GM19397 (cell line): Measurements from ENCODE around the gene RPL15.
"Not testable (repeated sequence)": the region's sequence is repeated elsewhere in the genome, so short reads cannot be mapped to it uniquely, and the experiment has no call there.

Source experiments
- ATAC-seq: cut with Tn5 transposase; IDR thresholded peaks from one replicate; pipeline ENCODE4 v1.9.1; 2021; ENCODE audit warnings: mild to moderate bottlenecking, moderate library complexity; ENCODE audit not compliant: unreplicated experiment

Gene RPL15

GRCh38 chr3:23889386-23889785 lies 27.5 kb upstream of the RPL15 start:
- no peak for ATAC-seq

- ATAC-seq: no peak
These were observed 27.0 kb upstream of the RPL15 start for GRCh38 chr3:23889950-23890349.

GRCh38 chr3:23894254-23895061 lies 22.5 kb upstream of the RPL15 start:
- ATAC-seq: no peak

- no peak for ATAC-seq
These were observed 21.8 kb upstream of the RPL15 start for GRCh38 chr3:23895181-23895580.

- ATAC-seq: no peak
These were observed 16.2 kb upstream of the RPL15 start for GRCh38 chr3:23900744-23901143.

- ATAC-seq: no peak
These were observed 12.4 kb upstream of the RPL15 start for GRCh38 chr3:23904545-23904944.

- no peak for ATAC-seq
These were observed 7.6 kb upstream of the RPL15 start for GRCh38 chr3:23909341-23909740.

- no peak for ATAC-seq
These were observed 5.5 kb upstream of the RPL15 start for GRCh38 chr3:23911397-23911796.

GRCh38 chr3:23912335-23912734 lies 4.6 kb upstream of the RPL15 start:
- not testable (repeated sequence) for ATAC-seq

GRCh38 chr3:23913182-23913581 lies 3.8 kb upstream of the RPL15 start:
- no peak for ATAC-seq

GRCh38 chr3:23913873-23914743 lies 2.8 kb upstream of the RPL15 start:
- no peak for ATAC-seq

GRCh38 chr3:23915537-23916108 lies 1.3 kb upstream of the RPL15 start:
- ATAC-seq: no peak

- ATAC-seq: peak; percentile 47
These were observed 613 bp upstream of the RPL15 start for GRCh38 chr3:23916152-23916885.

GRCh38 chr3:23917679-23918303 lies 859 bp downstream of the RPL15 start:
- ATAC-seq: not testable (repeated sequence)

GRCh38 chr3:23918331-23918730 lies 1.4 kb downstream of the RPL15 start:
- not testable (repeated sequence) for ATAC-seq

GRCh38 chr3:23919628-23920027 lies 2.7 kb downstream of the RPL15 start:
- ATAC-seq: no peak

GRCh38 chr3:23920151-23920655 lies 3.3 kb downstream of the RPL15 start:
- ATAC-seq: no peak

- no peak for ATAC-seq
These were observed 4.2 kb downstream of the RPL15 start for GRCh38 chr3:23921052-23921511.

GRCh38 chr3:23923786-23924185 lies 6.9 kb downstream of the RPL15 start:
- no peak for ATAC-seq

GRCh38 chr3:23926246-23926645 lies 9.3 kb downstream of the RPL15 start:
- ATAC-seq: no peak
